ENCODE measurements around the gene LRMDA. TPM values are rescaled to one million over a fixed set of nuclear protein-coding genes. Genes with fewer than 3 reads are reported as not detected.

Gene LRMDA
- total RNA-seq, 1 donor from 2014 or later = not detected

- Mint-ChIP-seq H3K27me3 (peaks cover 4% of the 10 kb centered on the region), H3K4me3 (no peak overlapping the region), H3K27ac (no peak overlapping the region), H3K9me3 (peaks cover 2% of the 10 kb centered on the region), H3K36me3 (ENCODE audit: low read depth) (no peaks in the 10 kb centered on the region), H3K4me1 (no peaks in the 10 kb centered on the region)
- ATAC-seq (ENCODE audit: low read depth) (no peak), DNase-seq (no peak)
- intact Hi-C loops (cut with micrococcal nuclease) = no loop called here
- ChIA-PET POLR2A (no interaction called here), CTCF (no interaction called here)
- no peak for TF ChIP-seq CTCF (IDR thresholded peaks at IDR 0.05)
These were observed 880.6 kb downstream of the LRMDA start for GRCh38 chr10:76311752-76312636.

GRCh38 chr10:76315240-76315639, 883.8 kb downstream of the LRMDA start:
- no peaks in the 10 kb centered on the region for H3K4me1 Mint-ChIP-seq

GRCh38 chr10:76316234-76316633, 884.8 kb downstream of the LRMDA start:
- Mint-ChIP-seq H3K9me3 (peaks cover 4% of the 10 kb centered on the region), H3K4me3 (no peak overlapping the region), H3K27me3 (no peaks in the 10 kb centered on the region), H3K4me1 (no peaks in the 10 kb centered on the region), H3K27ac (no peak overlapping the region), H3K36me3 (ENCODE audit: low read depth) (no peaks in the 10 kb centered on the region)
- DNase-seq (no peak), ATAC-seq (ENCODE audit: low read depth) (no peak)
- no peak for TF ChIP-seq CTCF (IDR thresholded peaks at IDR 0.05)
- CTCF ChIA-PET = no interaction called here
- POLR2A ChIA-PET = no interaction called here
- intact Hi-C loops (cut with micrococcal nuclease) = no loop called here

More at GRCh38 chr10:76315240-76315639, 883.8 kb downstream of the LRMDA start:
- no peaks in the 10 kb centered on the region for H3K36me3 Mint-ChIP-seq (ENCODE audit: low read depth)
- TF ChIP-seq CTCF (IDR thresholded peaks at IDR 0.05) = no peak
- ChIA-PET CTCF (no interaction called here), POLR2A (no interaction called here)
- no peaks in the 10 kb centered on the region for H3K27me3 Mint-ChIP-seq
- peaks cover 4% of the 10 kb centered on the region for H3K9me3 Mint-ChIP-seq
- intact Hi-C loops (cut with micrococcal nuclease) = no loop called here
- DNase-seq (no peak), ATAC-seq (ENCODE audit: low read depth) (no peak)
- H3K27ac Mint-ChIP-seq = no peak overlapping the region
- no peak overlapping the region for H3K4me3 Mint-ChIP-seq

- Mint-ChIP-seq H3K27me3 (no peaks in the 10 kb centered on the region), H3K36me3 (ENCODE audit: low read depth) (no peaks in the 10 kb centered on the region), H3K9me3 (peaks cover 4% of the 10 kb centered on the region), H3K4me3 (no peak overlapping the region), H3K27ac (no peak overlapping the region), H3K4me1 (no peaks in the 10 kb centered on the region)
- no peak for TF ChIP-seq CTCF (IDR thresholded peaks at IDR 0.05)
- intact Hi-C loops (cut with micrococcal nuclease) = no loop called here
- ChIA-PET CTCF (no interaction called here), POLR2A (no interaction called here)
- DNase-seq (no peak), ATAC-seq (ENCODE audit: low read depth) (no peak)
These were observed 885.7 kb downstream of the LRMDA start for GRCh38 chr10:76317078-76317477.

- H3K27ac Mint-ChIP-seq = no peak overlapping the region
- no peaks in the 10 kb centered on the region for H3K27me3 Mint-ChIP-seq
- intact Hi-C loops (cut with micrococcal nuclease) = no loop called here
- H3K36me3 Mint-ChIP-seq (ENCODE audit: low read depth) = no peaks in the 10 kb centered on the region
- H3K4me1 Mint-ChIP-seq = no peaks in the 10 kb centered on the region
- H3K4me3 Mint-ChIP-seq = no peak overlapping the region
- peaks cover 4% of the 10 kb centered on the region for H3K9me3 Mint-ChIP-seq
- ChIA-PET POLR2A (no interaction called here), CTCF (no interaction called here)
- DNase-seq (no peak), ATAC-seq (ENCODE audit: low read depth) (no peak)
- no peak for TF ChIP-seq CTCF (IDR thresholded peaks at IDR 0.05)
These were observed 886.8 kb downstream of the LRMDA start for GRCh38 chr10:76318211-76318610.

Data from activated B cell treated with CpG ODN at 0.5 μM for 24 hours (primary cell).